CD14-positive monocyte (primary cell): Measurements from ENCODE around the gene PSPN. TPM values are rescaled to one million over a fixed set of nuclear protein-coding genes. Genes with fewer than 3 reads are reported as not detected.
"Not testable (repeated sequence)": the region's sequence is repeated elsewhere in the genome, so short reads cannot be mapped to it uniquely, and the experiment has no call there.

Source experiments
- DNase-seq, 3 donors: peaks; one replicate each; pipeline ENCODE4 v3.0.0-alpha.2; 2011 to 2022
- H2AFZ ChIP-seq: 2 replicates; pipeline ENCODE4 v1.6.0; 2012; ENCODE audit warnings: mild to moderate bottlenecking, low read depth, low read length, inconsistent platforms; ENCODE audit not compliant: insufficient read depth, poor library complexity, severe bottlenecking
- H3K27ac ChIP-seq, 2 donors: 1 replicate in 1 of 2; 2 replicates in 1 of 2; pipeline ENCODE4 v1.5.1; 2012 to 2013; ENCODE audit warnings: low read length in 2 of 2, control low read depth in 1 of 2, inconsistent platforms in 1 of 2, low read depth in 1 of 2, mild to moderate bottlenecking in 1 of 2
- H3K27me3 ChIP-seq, 2 donors: one replicate each; pipeline versions ENCODE4 v1.6.0 to v1.6.1; 2011 to 2013; ENCODE audit warnings: low read length in 2 of 2; ENCODE audit not compliant: control insufficient read depth in 2 of 2, insufficient read depth in 2 of 2
- H3K36me3 ChIP-seq, 2 donors: replicated peaks in 1 of 2; 1 replicate in 1 of 2; 2 replicates in 1 of 2; pipeline versions ENCODE4 v1.5.1 to v1.6.1; 2012 to 2013; ENCODE audit warnings: low read length in 2 of 2, control low read depth in 1 of 2, inconsistent platforms in 1 of 2, mild to moderate bottlenecking in 1 of 2; ENCODE audit not compliant: insufficient read depth in 2 of 2, control insufficient read depth in 1 of 2
- H3K4me1 ChIP-seq, 2 donors: 1 replicate in 1 of 2; 2 replicates in 1 of 2; pipeline versions ENCODE4 v1.5.1 to v1.6.1; 2012 to 2013; ENCODE audit warnings: low read length in 2 of 2, control low read depth in 1 of 2, inconsistent platforms in 1 of 2, mild to moderate bottlenecking in 1 of 2, moderate library complexity in 1 of 2; ENCODE audit not compliant: insufficient read depth in 2 of 2, control insufficient read depth in 1 of 2
- H3K4me2 ChIP-seq: replicated peaks from 2 replicates; pipeline ENCODE3; 2012; ENCODE audit warnings: low read length, moderate library complexity, mild to moderate bottlenecking; ENCODE audit not compliant: poor library complexity, severe bottlenecking; ENCODE audit errors: extremely low read depth
- H3K4me3 ChIP-seq, 3 experiments: fragments of 200-600 bp in 1 of 3; sonication (generic) in 1 of 3; replicated peaks in 1 of 3; 1 replicate in 2 of 3; 2 replicates in 1 of 3; pipeline ENCODE4 v1.5.1; 2011 to 2013; ENCODE audit warnings: low read length in 3 of 3, mild to moderate bottlenecking in 3 of 3, control low read depth in 2 of 3, low read depth in 2 of 3, inconsistent platforms in 1 of 3, moderate library complexity in 1 of 3
- H3K79me2 ChIP-seq: 2 replicates; pipeline ENCODE4 v1.6.0; 2012; ENCODE audit warnings: mild to moderate bottlenecking, control low read depth, inconsistent platforms, low read length, moderate library complexity; ENCODE audit not compliant: insufficient read depth
- H3K9ac ChIP-seq: 2 replicates; pipeline ENCODE4 v1.6.0; 2017; ENCODE audit warnings: low read length, mild to moderate bottlenecking; ENCODE audit not compliant: insufficient read depth, poor library complexity, severe bottlenecking
- H3K9me3 ChIP-seq, 2 donors: replicated peaks in 1 of 2; 1 replicate in 1 of 2; 2 replicates in 1 of 2; pipeline versions ENCODE4 v1.5.1 to v1.6.1; 2012 to 2013; ENCODE audit warnings: low read length in 2 of 2, control low read depth in 1 of 2; ENCODE audit not compliant: control insufficient read depth in 1 of 2, insufficient read depth in 1 of 2
- H4K20me1 ChIP-seq: 2 replicates; pipeline ENCODE4 v1.6.0; 2012; ENCODE audit warnings: mild to moderate bottlenecking, low read length, control low read depth, moderate library complexity; ENCODE audit not compliant: insufficient read depth
- H3K27ac Mint-ChIP-seq, 7 donors: one replicate each; pipeline ENCODE4 v1.8.0; 2020; ENCODE audit warnings: mild to moderate bottlenecking in 7 of 7, mixed read lengths in 7 of 7, moderate library complexity in 6 of 7, inconsistent platforms in 2 of 7
- H3K27me3 Mint-ChIP-seq, 3 donors: one replicate each; pipeline ENCODE4 v1.8.0; 2021 to 2022; ENCODE audit warnings: low read depth in 3 of 3, mild to moderate bottlenecking in 3 of 3, mixed read lengths in 3 of 3, moderate library complexity in 3 of 3, inconsistent platforms in 1 of 3
- H3K36me3 Mint-ChIP-seq, 2 donors: one replicate each; pipeline ENCODE4 v1.8.0; 2020; ENCODE audit warnings: mixed read lengths in 2 of 2, inconsistent platforms in 1 of 2, mild to moderate bottlenecking in 1 of 2
- H3K4me1 Mint-ChIP-seq: one replicate; pipeline ENCODE4 v1.8.0; 2020; ENCODE audit warnings: mild to moderate bottlenecking, mixed read lengths
- H3K4me3 Mint-ChIP-seq, 2 donors: one replicate each; pipeline ENCODE4 v1.8.0; 2020; ENCODE audit warnings: mild to moderate bottlenecking in 2 of 2, mixed read lengths in 2 of 2, moderate library complexity in 1 of 2
- H3K9me3 Mint-ChIP-seq, 7 donors: one replicate each; pipeline ENCODE4 v1.8.0; 2020 to 2022; ENCODE audit warnings: mixed read lengths in 7 of 7, mild to moderate bottlenecking in 6 of 7, moderate library complexity in 6 of 7, inconsistent platforms in 2 of 7
- CTCF ChIP-seq: fragments of 200-600 bp; IDR thresholded peaks from one replicate; pipeline ENCODE4 v1.8.0; 2022; ENCODE audit warnings: antibody characterized with exemption, mild to moderate bottlenecking
- WGBS: methylation state at CpG from one replicate; pipeline ENCODE4 v1.1.5; 2013; ENCODE audit warnings: missing lambda C conversion rate; ENCODE audit not compliant: insufficient coverage; 5-methylcytosine and 5-hydroxymethylcytosine counted together
- intact Hi-C, 2 donors: fragments of 100-400 bp; cut with micrococcal nuclease; formaldehyde crosslinking; loops; one replicate each; pipeline versions ENCODE4 v1.15.0 to v1.15.1; 2023
- polyA plus RNA-seq, 3 donors: library from polyadenylated mRNA; depleted of rRNA in 1 of 3; unstranded in 2 of 3; stranded (reverse) in 1 of 3; fragments of 300-500 nt in 2 of 3; fragments of >200 nt in 1 of 3; fragmentation: Illumina TruSeq in 2 of 3; gene quantifications; 1 replicate in 2 of 3; 2 replicates in 1 of 3; pipeline ENCODE4 v1.2.3, GENCODE V29; 2012 to 2021

The PSPN gene
- polyA plus RNA-seq, 3 donors: 0.10 to 0.19 (median 0.13) TPM

- Histone ChIP-seq H3K36me3 (no peaks in the 10 kb centered on the region), H3K27me3 (no peaks in the 10 kb centered on the region), H3K79me2 (no peaks in the 10 kb centered on the region), H3K4me1 (peaks cover 0 to 4% of the 10 kb centered on the region in 2 donors), H4K20me1 (no peaks in the 10 kb centered on the region), H3K9me3 (no peaks in the 10 kb centered on the region), H2AFZ (no peak overlapping the region), H3K4me3 (no peak overlapping the region), H3K9ac (no peak overlapping the region), H3K4me2 (no peak overlapping the region), H3K27ac (no peak overlapping the region)
- no peak overlapping the region for H3K4me3 Mint-ChIP-seq
- H3K36me3 Mint-ChIP-seq: no peaks in the 10 kb centered on the region
- peaks cover 0 to 10% (median 4%) of the 10 kb centered on the region in 7 donors for H3K9me3 Mint-ChIP-seq
- intact Hi-C loops: no loop called here
- DNase-seq: no peak
- H3K27me3 Mint-ChIP-seq: peaks cover 0 to 11% (median 5%) of the 10 kb centered on the region in 3 donors
- no CpG with 5 or more reads among the region's 2 CpGs for WGBS
- H3K27ac Mint-ChIP-seq: no peak overlapping the region
- H3K4me1 Mint-ChIP-seq: peaks cover 10% of the 10 kb centered on the region
- TF ChIP-seq CTCF: no peak
Observed at GRCh38 chr19:6350688-6351087, 25.0 kb downstream of the PSPN start.

GRCh38 chr19:6349271-6349670 is 26.5 kb downstream of the PSPN start:
- Mint-ChIP-seq H3K27me3 (peaks cover 2 to 11% (median 5%) of the 10 kb centered on the region in 3 donors), H3K4me1 (peaks cover 10% of the 10 kb centered on the region)
- H3K9me3 Mint-ChIP-seq, H3K4me3 ChIP-seq, H3K27ac Mint-ChIP-seq, DNase-seq, H3K4me1 ChIP-seq, H2AFZ ChIP-seq, H3K4me2 ChIP-seq, H3K27ac ChIP-seq, H3K9ac ChIP-seq, H3K36me3 ChIP-seq, H3K4me3 Mint-ChIP-seq, H4K20me1 ChIP-seq, intact Hi-C loops, H3K9me3 ChIP-seq, H3K27me3 ChIP-seq, H3K36me3 Mint-ChIP-seq, H3K79me2 ChIP-seq: not testable (repeated sequence)
- WGBS: no CpG with 5 or more reads among the region's 2 CpGs
